GM19238 (cell line): ENCODE results near the gene DCTN4.

Experiments used
- DNase-seq: peaks from one replicate; pipeline ENCODE4 v3.0.0; 2011; ENCODE audit warnings: low spot score; ENCODE audit not compliant: insufficient read length

DCTN4 gene

GRCh38 chr5:150740992-150741391, 17.8 kb downstream of the DCTN4 start:
- DNase-seq, result no peak

GRCh38 chr5:150738862-150739261, 20.0 kb downstream of the DCTN4 start:
- no peak for DNase-seq

GRCh38 chr5:150734579-150735384, 24.0 kb downstream of the DCTN4 start:
- no peak for DNase-seq

GRCh38 chr5:150731669-150732242, 27.1 kb downstream of the DCTN4 start:
- DNase-seq, result no peak

GRCh38 chr5:150729859-150730258, 29.0 kb downstream of the DCTN4 start:
- no peak for DNase-seq

GRCh38 chr5:150723845-150724244, 35.0 kb downstream of the DCTN4 start:
- DNase-seq, result no peak

GRCh38 chr5:150710165-150710564, 48.7 kb downstream of the DCTN4 start:
- DNase-seq, result no peak

- no peak for DNase-seq
These were observed 51.9 kb downstream of the DCTN4 start for GRCh38 chr5:150706776-150707390.

- no peak for DNase-seq
These were observed 55.1 kb downstream of the DCTN4 start for GRCh38 chr5:150703762-150704161.

GRCh38 chr5:150700594-150701377, 58.0 kb downstream of the DCTN4 start, which contains the start of gene RBM22:
Gene RBM22 (minus strand): TSS chr5:150701062. CDS start chr5:150700985, 77 bp downstream.
- peak; percentile 72 for DNase-seq

GRCh38 chr5:150700246-150700593, 58.6 kb downstream of the DCTN4 start:
- no peak for DNase-seq

- no peak for DNase-seq
These were observed 64.2 kb downstream of the DCTN4 start for GRCh38 chr5:150694612-150695011.

- no peak for DNase-seq
These were observed 66.5 kb downstream of the DCTN4 start for GRCh38 chr5:150692276-150692675.

- no peak for DNase-seq
These were observed 68.1 kb downstream of the DCTN4 start for GRCh38 chr5:150690760-150691159.

- DNase-seq, result no peak
These were observed 69.7 kb downstream of the DCTN4 start for GRCh38 chr5:150689120-150689519.

- no peak for DNase-seq
These were observed 82.2 kb downstream of the DCTN4 start for GRCh38 chr5:150676578-150676977.

GRCh38 chr5:150675069-150675468, 83.7 kb downstream of the DCTN4 start:
- DNase-seq, result no peak

- DNase-seq, result no peak
These were observed 84.4 kb downstream of the DCTN4 start for GRCh38 chr5:150674341-150674821.

GRCh38 chr5:150672884-150673275, 85.9 kb downstream of the DCTN4 start:
- no peak for DNase-seq

GRCh38 chr5:150672237-150672883, 86.5 kb downstream of the DCTN4 start:
- DNase-seq, result no peak
